ENCODE results near the gene GOLGA6L24.
"Not testable (repeated sequence)": the region's sequence is repeated elsewhere in the genome, so short reads cannot be mapped to it uniquely, and the experiment has no call there.

DNA sequence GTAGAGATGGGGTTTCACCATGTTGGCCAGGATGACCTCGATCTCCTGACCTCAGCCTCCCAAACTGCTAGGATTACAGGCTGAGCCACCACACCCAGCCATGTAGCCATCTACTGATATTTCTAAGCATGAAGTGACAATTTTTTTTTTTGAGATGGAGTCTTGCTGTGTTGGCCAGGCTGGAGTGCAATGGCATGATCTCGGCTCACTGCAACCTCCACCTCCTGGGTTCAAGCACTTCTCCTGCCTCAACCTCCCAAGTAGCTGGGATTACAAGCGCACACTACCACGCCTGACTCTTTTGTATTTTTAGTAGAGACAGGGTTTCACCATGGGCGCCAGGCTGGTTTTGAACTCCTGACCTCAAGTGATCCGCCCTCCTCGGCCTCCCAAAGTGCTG, 40.9 kb downstream of the GOLGA6L24 start:
- TF ChIP-seq, protein P1, sequence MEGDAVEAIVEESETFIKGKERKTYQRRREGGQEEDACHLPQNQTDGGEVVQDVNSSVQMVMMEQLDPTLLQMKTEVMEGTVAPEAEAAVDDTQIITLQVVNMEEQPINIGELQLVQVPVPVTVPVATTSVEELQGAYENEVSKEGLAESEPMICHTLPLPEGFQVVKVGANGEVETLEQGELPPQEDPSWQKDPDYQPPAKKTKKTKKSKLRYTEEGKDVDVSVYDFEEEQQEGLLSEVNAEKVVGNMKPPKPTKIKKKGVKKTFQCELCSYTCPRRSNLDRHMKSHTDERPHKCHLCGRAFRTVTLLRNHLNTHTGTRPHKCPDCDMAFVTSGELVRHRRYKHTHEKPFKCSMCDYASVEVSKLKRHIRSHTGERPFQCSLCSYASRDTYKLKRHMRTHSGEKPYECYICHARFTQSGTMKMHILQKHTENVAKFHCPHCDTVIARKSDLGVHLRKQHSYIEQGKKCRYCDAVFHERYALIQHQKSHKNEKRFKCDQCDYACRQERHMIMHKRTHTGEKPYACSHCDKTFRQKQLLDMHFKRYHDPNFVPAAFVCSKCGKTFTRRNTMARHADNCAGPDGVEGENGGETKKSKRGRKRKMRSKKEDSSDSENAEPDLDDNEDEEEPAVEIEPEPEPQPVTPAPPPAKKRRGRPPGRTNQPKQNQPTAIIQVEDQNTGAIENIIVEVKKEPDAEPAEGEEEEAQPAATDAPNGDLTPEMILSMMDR (IDR thresholded peaks at IDR 0.05), result not testable (repeated sequence)
- not testable (repeated sequence) for TF ChIP-seq POLR2A, EP300 (IDR thresholded peaks at IDR 0.05)
